H1 (cell line): ENCODE measurements around the gene CPLANE2. TPM values are rescaled to one million over a fixed set of nuclear protein-coding genes. Genes with fewer than 3 reads are reported as not detected.

Experiments used
- CTCF ChIA-PET: fragments of 300-600 bp; sonication (Branson Sonifier 250); formaldehyde crosslinking; loops from one replicate; lab custom pipeline; 2021; ENCODE audit not compliant: partially characterized antibody; lab: Charles Lee
- POLR2A ChIA-PET: fragments of 300-600 bp; sonication (Branson Sonifier 250); formaldehyde crosslinking; loops from one replicate; lab custom pipeline; 2021; ENCODE audit warnings: inconsistent platforms; ENCODE audit not compliant: partially characterized antibody; lab: Charles Lee
- DNase-seq, 2 experiments: peaks; one replicate each; pipeline versions ENCODE4 v3.0.0 to v3.0.0-alpha.2; 2010 to 2022; ENCODE audit warnings: low spot score in 2 of 2, low read depth in 1 of 2, mixed read lengths in 1 of 2
- FAIRE-seq: peaks from 2 replicates; lab custom pipeline; 2011; peaks lifted over from hg19 to GRCh38; lab: Jason Lieb, UNC
- H2AFZ ChIP-seq: 2 replicates; pipeline ENCODE4 v1.8.1; 2012; ENCODE audit warnings: low read length, inconsistent platforms
- H2AK5ac ChIP-seq: 2 replicates; pipeline ENCODE4 v1.6.1; 2013; ENCODE audit warnings: low read depth, low read length
- H2BK120ac ChIP-seq: replicated peaks from 2 replicates; pipeline ENCODE3; 2013; ENCODE audit warnings: low read depth, low read length, inconsistent platforms
- H2BK12ac ChIP-seq: 2 replicates; pipeline ENCODE4 v1.6.1; 2013; ENCODE audit warnings: low read depth, low read length
- H2BK15ac ChIP-seq: 2 replicates; pipeline ENCODE4 v1.6.1; 2013; ENCODE audit warnings: low read length
- H2BK20ac ChIP-seq: 2 replicates; pipeline ENCODE4 v1.6.1; 2013; ENCODE audit warnings: low read length
- H2BK5ac ChIP-seq: 2 replicates; pipeline ENCODE4 v1.6.1; 2013; ENCODE audit warnings: low read depth, low read length
- H3K14ac ChIP-seq: 2 replicates; pipeline ENCODE4 v1.6.1; 2013; ENCODE audit warnings: inconsistent platforms; ENCODE audit not compliant: insufficient read length
- H3K18ac ChIP-seq: 2 replicates; pipeline ENCODE4 v1.6.1; 2013; ENCODE audit warnings: low read length; ENCODE audit errors: extremely low read depth
- H3K23ac ChIP-seq: 2 replicates; pipeline ENCODE4 v1.6.1; 2013; ENCODE audit warnings: inconsistent platforms; ENCODE audit not compliant: insufficient read length
- H3K23me2 ChIP-seq: 2 replicates; pipeline ENCODE4 v1.6.1; 2013; ENCODE audit warnings: low read depth, low read length
- H3K27ac ChIP-seq: 2 replicates; pipeline ENCODE4 v1.6.1; 2011; ENCODE audit warnings: low read depth, low read length, inconsistent platforms
- H3K27me3 ChIP-seq, 4 experiments: replicated peaks in 1 of 4; 1 replicate in 1 of 4; 2 replicates in 3 of 4; pipeline versions ENCODE4 v1.6.1 to v1.8.1; 2011 to 2013; ENCODE audit warnings: low read length in 3 of 4, mild to moderate bottlenecking in 3 of 4, inconsistent platforms in 2 of 4, mixed read lengths in 2 of 4, moderate library complexity in 1 of 4; ENCODE audit not compliant: control insufficient read depth in 3 of 4, insufficient read depth in 3 of 4; ENCODE audit errors: extremely low read depth in 1 of 4
- H3K36me3 ChIP-seq, 4 experiments: 2 replicates each; pipeline versions ENCODE4 v1.6.1 to v1.8.1; 2011 to 2013; ENCODE audit warnings: mild to moderate bottlenecking in 4 of 4, low read length in 3 of 4, moderate library complexity in 2 of 4, control low read depth in 1 of 4, inconsistent platforms in 1 of 4; ENCODE audit not compliant: insufficient read depth in 4 of 4, control insufficient read depth in 2 of 4
- H3K4ac ChIP-seq: replicated peaks from 2 replicates; pipeline ENCODE3; 2013; ENCODE audit warnings: low read length, low read depth, mixed read lengths, inconsistent platforms; ENCODE audit not compliant: insufficient read length
- H3K4me1 ChIP-seq, 4 experiments: replicated peaks in 1 of 4; 1 replicate in 1 of 4; 2 replicates in 3 of 4; pipeline versions ENCODE4 v1.6.1 to v1.8.1; 2011 to 2013; ENCODE audit warnings: low read length in 3 of 4, inconsistent platforms in 2 of 4, mixed read lengths in 1 of 4; ENCODE audit not compliant: insufficient read depth in 4 of 4, control insufficient read depth in 3 of 4
- H3K4me2 ChIP-seq, 2 experiments: 2 replicates each; pipeline versions ENCODE4 v1.6.1 to v1.8.1; 2011 to 2013; ENCODE audit warnings: low read depth in 2 of 2, low read length in 2 of 2, control low read depth in 1 of 2, inconsistent platforms in 1 of 2, mild to moderate bottlenecking in 1 of 2; ENCODE audit not compliant: insufficient read depth in 1 of 2
- H3K4me3 ChIP-seq, 4 experiments: fragments of 200-600, 300-600 bp in 1 of 4; sonication (generic), shearing (Covaris generic), sonication (Bioruptor Twin) in 1 of 4; 2 replicates each; pipeline versions ENCODE4 v1.5.1 to v1.8.1; 2011 to 2016; ENCODE audit warnings: low read length in 4 of 4, low read depth in 3 of 4, control low read depth in 2 of 4, inconsistent platforms in 2 of 4, mild to moderate bottlenecking in 2 of 4, mixed read lengths in 1 of 4, moderate library complexity in 1 of 4; ENCODE audit not compliant: insufficient read depth in 2 of 4; ENCODE audit errors: extremely low read depth in 1 of 4
- H3K56ac ChIP-seq: replicated peaks from 2 replicates; pipeline ENCODE3; 2013; ENCODE audit warnings: low read depth, mild to moderate bottlenecking, mixed read lengths, low read length, inconsistent platforms; ENCODE audit not compliant: insufficient read length
- H3K79me1 ChIP-seq: 2 replicates; pipeline ENCODE4 v1.6.1; 2013; ENCODE audit warnings: low read depth, low read length, control low read depth
- H3K79me2 ChIP-seq, 2 experiments: 2 replicates each; pipeline versions ENCODE4 v1.6.1 to v1.8.1; 2012 to 2013; ENCODE audit warnings: low read length in 2 of 2, mild to moderate bottlenecking in 2 of 2, inconsistent platforms in 1 of 2; ENCODE audit not compliant: insufficient read depth in 2 of 2, control insufficient read depth in 1 of 2
- H3K9ac ChIP-seq, 4 experiments: replicated peaks in 1 of 4; 1 replicate in 1 of 4; 2 replicates in 3 of 4; pipeline versions ENCODE4 v1.6.1 to v1.8.1; 2011 to 2013; ENCODE audit warnings: low read depth in 3 of 4, low read length in 3 of 4, control low read depth in 2 of 4, mild to moderate bottlenecking in 2 of 4, moderate library complexity in 2 of 4, inconsistent platforms in 1 of 4; ENCODE audit errors: extremely low read depth in 1 of 4
- H3K9me3 ChIP-seq, 2 experiments: 2 replicates each; pipeline versions ENCODE4 v1.6.1 to v1.8.1; 2012 to 2013; ENCODE audit warnings: mild to moderate bottlenecking in 2 of 2, moderate library complexity in 2 of 2, control low read depth in 1 of 2, inconsistent platforms in 1 of 2, low read depth in 1 of 2, low read length in 1 of 2, mixed read lengths in 1 of 2; ENCODE audit not compliant: insufficient read depth in 2 of 2
- H4K20me1 ChIP-seq, 2 experiments: replicated peaks in 1 of 2; 2 replicates each; pipeline versions ENCODE3 to v1.8.1; 2011 to 2013; ENCODE audit warnings: inconsistent platforms in 2 of 2, low read length in 2 of 2, mild to moderate bottlenecking in 1 of 2; ENCODE audit not compliant: insufficient read depth in 2 of 2, control insufficient read depth in 1 of 2
- H4K5ac ChIP-seq: 2 replicates; pipeline ENCODE4 v1.6.1; 2013; ENCODE audit warnings: low read length, low read depth, mixed read lengths, inconsistent platforms; ENCODE audit not compliant: insufficient read length
- H4K8ac ChIP-seq: 2 replicates; pipeline ENCODE4 v1.8.0; 2013; ENCODE audit warnings: mild to moderate bottlenecking, moderate library complexity, low read length, inconsistent platforms; ENCODE audit not compliant: insufficient read depth; ENCODE audit errors: extremely low read depth
- H4K91ac ChIP-seq: replicated peaks from 2 replicates; pipeline ENCODE3; 2013; ENCODE audit warnings: low read length, mixed read lengths, inconsistent platforms; ENCODE audit not compliant: insufficient read length
- GABPA ChIP-seq: IDR thresholded peaks from 2 replicates; pipeline ENCODE4 v1.6.1; 2011; ENCODE audit warnings: mild to moderate bottlenecking, low read length, moderate library complexity, borderline replicate concordance; ENCODE audit not compliant: insufficient read depth
- NRF1 ChIP-seq: IDR thresholded peaks from 2 replicates; pipeline ENCODE4 v1.6.1; 2011; ENCODE audit warnings: mild to moderate bottlenecking, low read depth, low read length, improper control_type of control experiment
- WGBS, 2 experiments: shearing (Covaris generic) in 1 of 2; methylation state at CpG; one replicate each; pipeline versions ENCODE4 v1.1.6 to v1.1.7; 2013 to 2015; ENCODE audit warnings: low lambda C conversion rate in 2 of 2, mixed read lengths in 2 of 2, inconsistent platforms in 1 of 2, low coverage in 1 of 2, missing lambda C conversion rate in 1 of 2; ENCODE audit not compliant: insufficient replicate concordance in 2 of 2, insufficient coverage in 1 of 2, insufficient read length in 1 of 2; ENCODE audit errors: extremely low coverage in 1 of 2, missing lambda C conversion rate in 1 of 2; 5-methylcytosine and 5-hydroxymethylcytosine counted together
- polyA plus RNA-seq, 7 experiments: library from polyadenylated mRNA; depleted of rRNA in 3 of 7; stranded (reverse) in 5 of 7; unstranded in 2 of 7; fragments of >200 nt in 5 of 7; fragments of 200-250 nt in 2 of 7; gene quantifications; 1 replicate in 5 of 7; 2 replicates in 1 of 7; 4 replicates in 1 of 7; pipeline versions ENCODE4 v1.2.1 to v1.2.3, GENCODE V29; 2011 to 2013; ENCODE audit warnings: missing spikeins in 2 of 7, mixed read lengths in 2 of 7
- total RNA-seq: library from RNA; stranded (reverse); fragmentation: NEBNext Ultra II Directional; extraction: Animal tissue kit (Norgen Biotek cat#: 25700); gene quantifications from 2 replicates; pipeline ENCODE4 v1.2.1, GENCODE V29; 2021

Gene CPLANE2
- total and polyA plus RNA-seq, 2 of the 8 experiments (the other 6 are each of a cell fraction or from before 2014, with no cell fraction given) = 2.3 to 2.5 TPM

GRCh38 chr1:16247441-16247840 lies 10.5 kb upstream of the CPLANE2 start:
- Histone ChIP-seq H2AFZ (no peak overlapping the region), H4K20me1 (peaks cover 3 to 5% of the 10 kb centered on the region in 2 experiments), H2BK12ac (no peak overlapping the region), H4K5ac (no peak overlapping the region), H3K23me2 (no peaks in the 10 kb centered on the region), H2BK120ac (no peak overlapping the region), H3K9me3 (no peaks in the 10 kb centered on the region), H4K91ac (no peak overlapping the region), H3K18ac (no peak overlapping the region), H3K4me2 (no peak overlapping the region), H3K79me2 (no peaks in the 10 kb centered on the region), H2BK20ac (no peak overlapping the region), H3K9ac (no peak overlapping the region), H3K4me1 (0 out of 7 replicates have a peak, but pooled peaks cover 0 to 3% (median 0%) of the 10 kb centered on the region in 4 experiments), H3K4me3 (no peak overlapping the region), H4K8ac (no peak overlapping the region), H2BK15ac (no peak overlapping the region), H3K36me3 (peaks cover 2 to 18% (median 14%) of the 10 kb centered on the region in 4 experiments; a peak in 6 of 8 replicates), H3K27ac (no peak overlapping the region), H3K27me3 (no peaks in the 10 kb centered on the region), H3K56ac (no peak overlapping the region), H3K23ac (no peak overlapping the region), H3K79me1 (no peaks in the 10 kb centered on the region), H3K14ac (no peak overlapping the region), H3K4ac (no peak overlapping the region), H2BK5ac (no peak overlapping the region), H2AK5ac (no peak overlapping the region)
- ChIA-PET CTCF (interaction anchor here (0.7 to 9.0 kb wide), 7 partner anchors 9 to 169 kb away, joined by 3 to 106 read pairs (median 7); partner anchors contain the start of gene CPLANE2), POLR2A (interaction anchor here (0.9 to 1.3 kb wide), 2 partner anchors 21 to 35 kb away, joined by 3 to 5 read pairs; partner anchors contain the start of gene ARHGEF19)
- DNase-seq (no peak), FAIRE-seq (no peak)
- 88% methylated on average over 2 of the region's 2 CpGs; no CpG with 5 or more reads in 1 of the 2 experiments for WGBS, 2 experiments
- TF ChIP-seq GABPA (no peak), NRF1 (no peak)
